Activated T-helper 2 cell treated with anti-CD3 and anti-CD28 coated beads, Interferon-gamma antibody, Interleukin-2, Interleukin-4, amounts not matched to agents 10 μg/mL and 5 μg/mL and 100 μg/mL, durations not matched to agents 14 hours and 24 hours and 36 hours (primary cell): Measurements from ENCODE around the gene PLA2G7. TPM values are rescaled to one million over a fixed set of nuclear protein-coding genes. Genes with fewer than 3 reads are reported as not detected.

Source experiments
- DNase-seq: peaks from one replicate; pipeline ENCODE4 v3.0.0; 2021; ENCODE audit warnings: low spot score
- H3K27ac Mint-ChIP-seq: one replicate; pipeline ENCODE4 v1.8.0; 2021; ENCODE audit warnings: mixed read lengths
- H3K27me3 Mint-ChIP-seq: one replicate; pipeline ENCODE4 v1.8.0; 2021; ENCODE audit warnings: low read depth, mixed read lengths
- H3K36me3 Mint-ChIP-seq: one replicate; pipeline ENCODE4 v1.8.0; 2021; ENCODE audit warnings: low read depth, mixed read lengths
- H3K4me1 Mint-ChIP-seq: one replicate; pipeline ENCODE4 v1.8.0; 2021; ENCODE audit warnings: low read depth, mixed read lengths
- H3K4me3 Mint-ChIP-seq: one replicate; pipeline ENCODE4 v1.8.0; 2021; ENCODE audit warnings: low read depth, mild to moderate bottlenecking, moderate library complexity, mixed read lengths
- H3K9me3 Mint-ChIP-seq: one replicate; pipeline ENCODE4 v1.8.0; 2021; ENCODE audit warnings: mixed read lengths
- intact Hi-C: fragments of 100-400 bp; cut with micrococcal nuclease; formaldehyde crosslinking; loops from one replicate; pipeline ENCODE4 v1.15.1; 2023
- total RNA-seq: library from RNA; stranded (reverse); gene quantifications from 2 replicates; pipeline ENCODE4 v1.2.3, GENCODE V29; 2022

Gene PLA2G7
- total RNA-seq, 1 donor from 2014 or later, result not detected

DNA sequence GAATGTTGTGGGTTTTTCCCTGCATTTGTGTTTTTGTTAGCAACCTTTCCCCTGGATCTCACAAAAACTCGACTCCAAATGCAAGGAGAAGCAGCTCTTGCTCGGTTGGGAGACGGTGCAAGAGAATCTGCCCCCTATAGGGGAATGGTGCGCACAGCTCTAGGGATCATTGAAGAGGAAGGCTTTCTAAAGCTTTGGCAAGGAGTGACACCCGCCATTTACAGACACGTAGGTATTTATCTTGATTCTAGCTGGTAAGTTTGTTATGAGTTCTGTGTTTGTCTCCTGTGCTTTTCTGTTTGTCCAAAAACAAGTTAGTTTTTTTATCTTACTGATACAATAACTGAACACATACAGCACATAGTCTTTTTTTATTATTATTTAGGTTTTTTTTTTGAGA lies 79.4 kb downstream of the PLA2G7 start:
- Mint-ChIP-seq H3K4me1 (peaks cover 13% of the 10 kb centered on the region), H3K9me3 (no peaks in the 10 kb centered on the region), H3K4me3 (no peak overlapping the region), H3K27ac (no peak overlapping the region), H3K36me3 (no peaks in the 10 kb centered on the region), H3K27me3 (peaks cover 44% of the 10 kb centered on the region)
- DNase-seq, result no peak
- intact Hi-C loops, result no loop called here

Other genes starting within 250 kb of the PLA2G7 start
- gene RCAN2, start 243.9 kb downstream of the PLA2G7 start, total RNA-seq, result not detected in 2 replicates
- gene CYP39A1, start 82.6 kb downstream of the PLA2G7 start, total RNA-seq, result not detected in 2 replicates
- gene SLC25A27, start 82.4 kb downstream of the PLA2G7 start, total RNA-seq, result 0.53 and 1.3 TPM in 2 replicates
- not detected in 2 replicates for gene TDRD6, start 47.5 kb downstream of the PLA2G7 start, total RNA-seq
- not detected in 2 replicates for gene ANKRD66, start 11.6 kb upstream of the PLA2G7 start, total RNA-seq
- not detected in 2 replicates for gene MEP1A, start 58.0 kb upstream of the PLA2G7 start, total RNA-seq
- gene ADGRF5, start 186.6 kb upstream of the PLA2G7 start, total RNA-seq, result not detected in 2 replicates